HPDE6-E6E7 (cell line): ENCODE results near the gene EXOSC6.
"Not testable (repeated sequence)": the region's sequence is repeated elsewhere in the genome, so short reads cannot be mapped to it uniquely, and the experiment has no call there.

Experiments used
- DNase-seq: peaks from one replicate; pipeline ENCODE4 v3.0.0; 2011; ENCODE audit warnings: missing footprints; ENCODE audit errors: extremely low spot score

EXOSC6 gene

GRCh38 chr16:70251629-70252354 lies at the start of gene EXOSC6:
EXOSC6 (minus strand) TSS chr16:70251940; CDS start chr16:70251900, 40 bp downstream.
- DNase-seq = peak; percentile 98

- DNase-seq = no peak
Measured at GRCh38 chr16:70301121-70301520, 49.4 kb upstream of the EXOSC6 start.

- peak; percentile 59 for DNase-seq
Measured at GRCh38 chr16:70298988-70299938, 47.5 kb upstream of the EXOSC6 start, which contains the start of gene DDX19B. DDX19B (plus strand) TSS chr16:70299186; CDS start chr16:70299298, 112 bp downstream.

- DNase-seq = no peak
Measured at GRCh38 chr16:70295634-70296033, 43.9 kb upstream of the EXOSC6 start.

GRCh38 chr16:70294385-70295025 lies 42.8 kb upstream of the EXOSC6 start:
- DNase-seq = no peak

- DNase-seq = not testable (repeated sequence)
Measured at GRCh38 chr16:70292148-70292547, 40.4 kb upstream of the EXOSC6 start.

- DNase-seq = no peak
Measured at GRCh38 chr16:70290949-70291519, 39.3 kb upstream of the EXOSC6 start.

- peak; percentile 99 for DNase-seq
Measured at GRCh38 chr16:70289229-70290094, 37.7 kb upstream of the EXOSC6 start, which contains the start of gene AARS1. AARS1 (minus strand) TSS chr16:70289506; CDS start chr16:70282763, 6,743 bp downstream.

- DNase-seq = not testable (repeated sequence)
Measured at GRCh38 chr16:70287304-70287971, 35.7 kb upstream of the EXOSC6 start.

GRCh38 chr16:70276392-70276791 lies 24.7 kb upstream of the EXOSC6 start:
- DNase-seq = no peak

- DNase-seq = no peak
Measured at GRCh38 chr16:70271696-70272095, 20.0 kb upstream of the EXOSC6 start.

- no peak for DNase-seq
Measured at GRCh38 chr16:70270176-70270575, 18.4 kb upstream of the EXOSC6 start.

- no peak for DNase-seq
Measured at GRCh38 chr16:70269471-70269870, 17.7 kb upstream of the EXOSC6 start.

GRCh38 chr16:70267922-70268321 lies 16.2 kb upstream of the EXOSC6 start:
- not testable (repeated sequence) for DNase-seq

GRCh38 chr16:70267516-70267915 lies 15.8 kb upstream of the EXOSC6 start:
- DNase-seq = no peak

- not testable (repeated sequence) for DNase-seq
Measured at GRCh38 chr16:70259903-70260302, 8.2 kb upstream of the EXOSC6 start.

- no peak for DNase-seq
Measured at GRCh38 chr16:70258946-70259345, 7.2 kb upstream of the EXOSC6 start.

- DNase-seq = no peak
Measured at GRCh38 chr16:70258065-70258464, 6.3 kb upstream of the EXOSC6 start.

- DNase-seq = no peak
Measured at GRCh38 chr16:70257391-70257790, 5.7 kb upstream of the EXOSC6 start.

GRCh38 chr16:70255574-70255973 lies 3.8 kb upstream of the EXOSC6 start:
- no peak for DNase-seq
